HT-29 (cell line): ENCODE results near the gene PBRM1. TPM values are rescaled to one million over a fixed set of nuclear protein-coding genes. Genes with fewer than 3 reads are reported as not detected.

ENCODE experiments used
- DNase-seq: peaks from one replicate; pipeline ENCODE4 v3.0.0-alpha.2; 2015; ENCODE audit warnings: low spot score
- small RNA-seq: library from RNA; depleted of rRNA; stranded (forward); fragments of <200 nt; gene quantifications from one replicate; pipeline ENCODE3, GENCODE V24; 2014
- total RNA-seq: library from RNA; depleted of rRNA; stranded (reverse); fragments of >200 nt; shearing (Covaris generic); gene quantifications from 2 replicates; pipeline ENCODE4 v1.2.3, GENCODE V29; 2014; rRNA removed

PBRM1 gene
- total RNA-seq, 1 experiment from 2014 or later, result 27.6 TPM

GRCh38 chr3:52512727-52513126 lies 173.0 kb downstream of the PBRM1 start:
- no peak for DNase-seq

DNA sequence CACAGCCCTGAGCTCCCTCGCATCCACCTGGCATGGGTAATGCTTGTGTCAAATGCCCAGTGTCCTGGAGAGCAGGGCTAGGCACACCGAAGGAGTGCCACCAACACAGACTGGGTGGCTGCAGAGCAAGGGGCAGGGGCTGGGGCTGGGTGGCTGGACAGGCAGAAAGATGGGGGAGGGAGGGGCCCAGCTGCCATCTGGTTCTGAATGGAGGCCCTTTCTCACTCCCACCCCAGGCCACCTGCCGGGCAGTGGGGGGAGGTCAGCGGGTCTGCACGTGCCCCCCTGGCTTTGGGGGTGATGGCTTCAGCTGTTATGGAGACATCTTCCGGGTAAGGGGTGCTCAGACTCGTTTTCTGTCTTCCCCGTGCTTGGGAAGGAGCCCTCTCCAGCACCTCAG lies 173.6 kb downstream of the PBRM1 start:
- DNase-seq, result no peak

- DNase-seq, result no peak
Observed at GRCh38 chr3:52511509-52511908, 174.2 kb downstream of the PBRM1 start.

- no peak for DNase-seq
Observed at GRCh38 chr3:52509753-52510328, 175.9 kb downstream of the PBRM1 start.

- no peak for DNase-seq
Observed at GRCh38 chr3:52507359-52507758, 178.4 kb downstream of the PBRM1 start.

GRCh38 chr3:52506266-52506966 lies 179.3 kb downstream of the PBRM1 start:
- DNase-seq, result no peak

- DNase-seq, result no peak
Observed at GRCh38 chr3:52504977-52505376, 180.7 kb downstream of the PBRM1 start.

DNA sequence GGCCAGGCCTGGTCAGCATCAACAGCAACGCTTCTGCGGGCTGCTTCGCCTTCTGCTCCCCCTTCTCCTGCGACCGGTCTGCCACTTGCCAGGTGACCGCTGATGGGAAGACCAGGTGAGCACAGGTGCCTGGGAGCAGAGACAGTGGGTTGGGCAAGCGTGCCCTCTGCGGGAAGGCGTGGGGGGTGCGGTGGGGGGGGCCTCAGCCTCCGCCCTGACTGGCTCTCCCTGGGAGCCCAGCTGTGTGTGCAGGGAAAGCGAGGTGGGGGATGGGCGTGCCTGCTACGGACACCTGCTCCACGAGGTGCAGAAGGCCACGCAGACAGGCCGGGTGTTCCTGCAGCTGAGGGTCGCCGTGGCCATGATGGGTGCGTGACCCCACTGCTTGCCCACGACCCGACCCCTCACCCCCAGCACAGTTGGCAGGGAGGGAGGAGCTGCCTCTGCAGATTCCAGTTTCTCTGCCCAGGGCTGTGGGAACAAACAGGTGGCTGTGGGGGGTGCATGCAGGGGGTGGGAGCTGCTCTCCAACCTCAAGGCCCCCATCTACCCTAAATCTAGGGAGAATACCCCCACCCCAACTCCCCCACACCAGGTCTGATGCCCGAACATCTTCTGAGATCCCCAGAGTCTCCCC lies 181.8 kb downstream of the PBRM1 start:
- DNase-seq, result no peak

DNA sequence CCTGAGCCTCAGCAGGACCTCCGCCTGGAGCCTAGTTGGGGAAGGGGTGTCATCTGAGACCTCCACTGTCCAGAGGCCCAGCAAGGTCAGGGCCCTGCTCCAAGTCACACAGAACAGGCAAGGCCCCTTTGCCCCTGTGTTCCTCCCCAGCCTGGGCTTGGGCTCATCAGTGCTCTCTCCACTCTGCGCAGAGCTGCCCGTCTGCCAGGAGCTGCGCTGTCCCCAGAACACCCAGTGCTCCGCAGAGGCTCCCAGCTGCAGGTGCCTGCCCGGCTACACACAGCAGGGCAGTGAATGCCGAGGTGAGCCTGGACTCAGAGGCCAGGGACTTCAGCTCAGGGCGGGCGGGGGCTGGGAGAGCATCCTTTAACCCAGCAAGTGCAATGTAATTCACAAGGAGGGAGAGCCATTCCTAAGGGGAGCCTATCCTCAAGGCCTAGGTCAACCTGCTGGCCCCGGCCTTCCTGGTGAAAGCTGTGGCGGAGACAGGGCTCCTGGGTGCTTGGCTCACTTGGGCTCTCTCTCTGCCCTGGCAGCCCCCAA lies 182.8 kb downstream of the PBRM1 start:
- no peak for DNase-seq

DNA sequence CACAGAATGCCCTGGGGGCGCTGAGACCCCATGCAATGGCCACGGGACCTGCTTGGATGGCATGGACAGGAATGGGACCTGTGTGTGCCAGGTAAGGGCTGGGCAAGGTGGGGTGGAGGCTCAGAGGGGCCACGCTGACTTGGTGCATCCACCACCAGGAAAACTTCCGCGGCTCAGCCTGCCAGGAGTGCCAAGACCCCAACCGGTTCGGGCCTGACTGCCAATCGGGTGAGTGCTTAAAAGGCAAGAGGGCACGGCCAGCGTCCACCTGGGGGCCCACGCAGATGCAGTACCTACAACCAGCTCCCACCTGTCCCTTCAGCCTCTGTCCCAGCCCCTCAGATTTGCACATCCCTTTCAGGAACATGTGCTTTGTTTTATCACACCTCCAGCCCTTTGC lies 183.7 kb downstream of the PBRM1 start:
- no peak for DNase-seq

- DNase-seq, result no peak
Observed at GRCh38 chr3:52501046-52501445, 184.7 kb downstream of the PBRM1 start.

DNA sequence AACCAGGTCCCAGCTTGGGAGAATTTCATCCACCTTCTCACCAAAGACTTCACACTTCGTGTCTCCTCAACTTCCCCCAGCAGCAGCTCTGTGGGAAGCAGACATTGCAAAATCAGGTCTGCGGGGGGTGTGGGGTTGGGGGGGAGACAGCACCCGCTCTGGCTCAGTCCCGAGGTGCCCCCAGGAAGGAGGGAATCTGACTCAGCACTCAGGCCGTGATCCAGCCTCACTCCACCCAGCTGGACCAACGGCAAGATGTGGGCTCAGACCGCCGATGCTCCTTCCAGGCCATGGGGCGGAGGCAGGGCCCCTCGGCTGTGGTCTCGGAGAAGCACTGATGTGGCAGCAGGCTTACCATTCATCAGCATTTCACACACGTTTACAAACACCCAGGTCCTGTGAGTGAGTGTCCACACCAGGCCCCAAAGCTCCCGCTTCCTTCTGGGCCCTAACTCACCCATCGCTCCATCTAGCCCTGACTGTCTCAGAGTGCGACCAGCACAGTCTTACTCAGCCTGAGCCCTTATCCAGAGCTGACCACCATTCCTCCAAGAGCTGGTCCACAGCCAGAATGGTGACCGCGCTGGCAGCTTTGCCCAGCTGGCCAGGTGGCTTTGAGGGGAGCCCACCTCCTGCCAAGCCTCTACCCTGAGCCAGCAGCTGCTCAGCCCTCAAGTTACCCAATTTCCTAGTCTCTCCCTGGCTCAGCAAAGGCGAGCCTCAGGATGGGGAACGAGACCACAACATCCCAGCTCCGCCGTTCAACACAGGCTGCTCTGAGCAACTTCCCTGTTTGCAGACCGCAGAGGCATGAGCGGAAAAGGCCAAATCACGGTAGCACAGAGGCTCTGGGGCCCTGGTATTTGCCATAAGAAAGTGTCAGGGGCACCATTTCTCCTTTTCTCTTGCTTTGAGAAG lies 187.3 kb downstream of the PBRM1 start:
- no peak for DNase-seq

DNA sequence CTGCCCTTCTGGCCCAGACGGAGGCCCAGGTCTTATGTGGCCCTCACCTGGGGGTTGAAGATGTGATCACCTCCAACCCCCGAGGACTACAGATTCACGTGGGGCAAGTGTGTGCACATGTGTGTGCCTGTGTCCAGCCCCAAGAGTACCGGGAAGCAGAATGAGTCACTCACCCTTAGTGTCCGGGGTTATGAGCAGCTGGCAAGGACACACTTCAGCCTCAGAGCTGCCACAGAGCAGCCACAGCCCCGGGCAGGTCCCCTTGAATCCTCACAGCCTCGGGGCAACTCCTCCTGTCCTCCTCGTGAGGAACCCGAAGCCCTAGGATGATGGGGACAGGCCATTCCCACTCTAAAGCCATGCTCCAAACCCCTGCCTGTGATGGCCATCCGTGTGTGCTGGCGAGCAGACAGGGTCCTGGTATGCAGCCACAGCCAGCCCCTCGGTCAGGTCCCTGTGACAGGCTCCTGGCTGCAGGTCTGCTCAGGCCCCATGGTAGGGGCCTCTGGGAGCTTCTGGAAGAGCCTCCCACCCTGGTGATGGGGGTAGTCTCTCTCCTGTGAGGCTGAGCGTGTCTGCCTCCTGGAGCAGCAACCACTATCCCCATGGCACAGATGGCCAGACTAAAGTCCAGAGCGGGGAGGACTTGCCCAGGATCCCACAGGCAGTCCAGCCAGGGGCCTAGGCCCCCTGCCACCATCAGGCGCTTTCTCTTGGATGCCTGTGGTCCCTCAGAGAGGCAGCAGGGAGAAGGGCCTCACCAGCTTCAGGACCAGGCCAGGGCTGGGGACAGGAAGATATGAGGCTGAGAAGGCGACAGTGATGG lies 189.7 kb downstream of the PBRM1 start:
- no peak for DNase-seq

Small RNA genes lying within 50 kb of the gene (small RNA-seq; reads per million reads assigned to genes)
- gene AC006254.2 (not detected), gene RF00569 (2,309 reads per million, percentile 99 among the genes with 10 or more reads in this experiment), gene RF01183 (not detected), gene RNU6-856P (not detected), gene RNU6ATAC16P (not detected), gene SNORD19 (1.2 reads per million, percentile 45 among the genes with 10 or more reads in this experiment), gene SNORD19B (not detected), gene SNORD69 (1,125 reads per million, percentile 99 among the genes with 10 or more reads in this experiment)

Other genes with a start within 250 kb of the PBRM1 start
- 0.15 and 0.31 TPM in 2 replicates for gene SEMA3G, start 240.8 kb downstream of the PBRM1 start, total RNA-seq
- gene TNNC1, start 231.9 kb downstream of the PBRM1 start, total RNA-seq, result 5.7 and 6.5 TPM in 2 replicates
- gene NISCH, start 230.3 kb downstream of the PBRM1 start, total RNA-seq, result 43.8 and 47.7 TPM in 2 replicates
- 0.03 TPM in 1 of 2 replicates, not detected in the other for gene STAB1, start 190.6 kb downstream of the PBRM1 start, total RNA-seq
- gene NT5DC2, start 152.1 kb downstream of the PBRM1 start, total RNA-seq, result 119 and 120 TPM in 2 replicates
- gene UQCC5, start 149.3 kb downstream of the PBRM1 start, total RNA-seq, result 15.3 and 38.3 TPM in 2 replicates
- gene GNL3, start 119 bp upstream of the PBRM1 start, total RNA-seq, result 69.6 and 69.8 TPM in 2 replicates
- gene GLT8D1, start 19.9 kb upstream of the PBRM1 start, total RNA-seq, result 30.0 and 34.4 TPM in 2 replicates
- gene SPCS1, start 20.2 kb upstream of the PBRM1 start, total RNA-seq, result 78.3 and 85.7 TPM in 2 replicates
- gene NEK4, start 85.0 kb upstream of the PBRM1 start, total RNA-seq, result 14.6 and 15.6 TPM in 2 replicates
- gene ITIH1, start 91.7 kb upstream of the PBRM1 start, total RNA-seq, result 0.08 TPM in 1 of 2 replicates, not detected in the other
- gene ITIH3, start 108.9 kb upstream of the PBRM1 start, total RNA-seq, result not detected in 2 replicates
- 0.08 TPM in 1 of 2 replicates, not detected in the other for gene ITIH4, start 144.8 kb upstream of the PBRM1 start, total RNA-seq
- not detected in 2 replicates for gene MUSTN1, start 149.1 kb upstream of the PBRM1 start, total RNA-seq
- 5.1 and 8.4 TPM in 2 replicates for gene STIMATE, start 211.6 kb upstream of the PBRM1 start, total RNA-seq